NCI-H748 treated with DMSO at 0.1 percent for 48 hours (cell line): ENCODE measurements around the gene XKR8.
A peak's percentile ranks its signal among the peaks of the same experiment; 100 is the strongest.

Experiments used
- DNase-seq: peaks from one replicate; lab custom pipeline; 2025; lab: John Stamatoyannopoulos, UW

XKR8 gene

GRCh38 chr1:27959792-27960603 lies at the start of gene XKR8:
XKR8 (plus strand) TSS chr1:27959973; CDS start chr1:27960070, 97 bp downstream.
- DNase-seq = no peak

- no peak for DNase-seq
Observed at GRCh38 chr1:27912429-27912828, 47.3 kb upstream of the XKR8 start.

GRCh38 chr1:27915082-27915575 lies 44.6 kb upstream of the XKR8 start:
- DNase-seq = no peak

- DNase-seq = no peak
Observed at GRCh38 chr1:27922272-27922671, 37.5 kb upstream of the XKR8 start.

- no peak for DNase-seq
Observed at GRCh38 chr1:27928216-27928954, 31.4 kb upstream of the XKR8 start.

- no peak for DNase-seq
Observed at GRCh38 chr1:27931184-27931583, 28.6 kb upstream of the XKR8 start.

- DNase-seq = no peak
Observed at GRCh38 chr1:27931759-27932158, 28.0 kb upstream of the XKR8 start.

- DNase-seq = peak; percentile 21
Observed at GRCh38 chr1:27934818-27935549, 24.8 kb upstream of the XKR8 start, which contains the start of gene SMPDL3B. SMPDL3B (plus strand) TSS chr1:27935000; CDS start chr1:27935184, 184 bp downstream.

GRCh38 chr1:27935721-27936120 lies 24.1 kb upstream of the XKR8 start:
- no peak for DNase-seq

GRCh38 chr1:27936370-27936769 lies 23.4 kb upstream of the XKR8 start:
- DNase-seq = no peak

- no peak for DNase-seq
Observed at GRCh38 chr1:27937524-27937836, 22.3 kb upstream of the XKR8 start.

GRCh38 chr1:27938488-27938887 lies 21.3 kb upstream of the XKR8 start:
- DNase-seq = no peak

GRCh38 chr1:27940297-27940696 lies 19.5 kb upstream of the XKR8 start:
- no peak for DNase-seq

- no peak for DNase-seq
Observed at GRCh38 chr1:27940870-27941560, 18.8 kb upstream of the XKR8 start.

- DNase-seq = no peak
Observed at GRCh38 chr1:27941671-27942540, 17.9 kb upstream of the XKR8 start.

GRCh38 chr1:27945020-27945419 lies 14.8 kb upstream of the XKR8 start:
- DNase-seq = no peak

- DNase-seq = no peak
Observed at GRCh38 chr1:27949027-27949426, 10.7 kb upstream of the XKR8 start.

- DNase-seq = no peak
Observed at GRCh38 chr1:27951396-27951795, 8.4 kb upstream of the XKR8 start.

- no peak for DNase-seq
Observed at GRCh38 chr1:27952147-27952546, 7.6 kb upstream of the XKR8 start.

GRCh38 chr1:27954186-27954585 lies 5.6 kb upstream of the XKR8 start:
- no peak for DNase-seq

GRCh38 chr1:27955076-27955475 lies 4.7 kb upstream of the XKR8 start:
- no peak for DNase-seq
